HCT116 (cell line): Measurements from ENCODE around the gene DARS1. TPM values are rescaled to one million over a fixed set of nuclear protein-coding genes. Genes with fewer than 3 reads are reported as not detected.

Experiments
- ATAC-seq: fragments of 200-7000 bp; cut with Tn5 transposase; 2 replicates; pipeline ENCODE4 v1.9.1; 2020; ENCODE audit warnings: mild to moderate bottlenecking, moderate library complexity
- BruUV-seq: library from RNA; stranded (reverse); fragments of 400-500 nt; replicated peaks from 2 replicates; lab custom pipeline; 2021; lab: Mats Ljungman, UMichigan
- CTCF ChIA-PET: fragments of 300-600 bp; sonication (Branson Sonifier 250); formaldehyde crosslinking; loops from one replicate; lab custom pipeline; 2021; ENCODE audit warnings: antibody characterized with exemption; lab: Charles Lee
- POLR2A ChIA-PET: fragments of 300-600, 350-600 bp; sonication (Branson Sonifier 250); formaldehyde crosslinking; loops from one replicate; lab custom pipeline; 2021; ENCODE audit warnings: antibody characterized with exemption; lab: Charles Lee
- RAD21 ChIA-PET, 2 experiments: fragments of 300-600 bp; sonication (Branson Sonifier 250); formaldehyde crosslinking; loops; one replicate each; lab custom pipeline; 2023; ENCODE audit warnings: low total read pairs in 2 of 2; ENCODE audit not compliant: uncharacterized antibody in 2 of 2, unreplicated experiment in 2 of 2, low non-redundant PET in 1 of 2; lab: Charles Lee
- DNase-seq: peaks from one replicate; pipeline ENCODE4 v3.0.0-alpha.2; 2010; ENCODE audit warnings: low read depth, low spot score
- H2AFZ ChIP-seq: fragments of 200-600 bp; shearing (Covaris generic), sonication (generic); 2 replicates; pipeline ENCODE4 v1.6.1; 2017; ENCODE audit warnings: low read depth, mixed run types, mixed read lengths, antibody characterized with exemption, low read length; ENCODE audit not compliant: poor library complexity, severe bottlenecking
- H3K27ac ChIP-seq: 2 replicates; pipeline ENCODE4 v1.5.1; 2012; ENCODE audit warnings: low read depth, low read length
- H3K27me3 ChIP-seq: fragments of 200-600 bp; sonication (generic); 2 replicates; pipeline ENCODE4 v1.6.1; 2016; ENCODE audit warnings: mixed run types, low read length, mixed read lengths; ENCODE audit not compliant: insufficient read depth
- H3K36me3 ChIP-seq, 2 experiments: fragments of 200-500 bp in 1 of 2; fragments of 200-600 bp in 1 of 2; sonication (Bioruptor generic) in 1 of 2; sonication (generic) in 1 of 2; 2 replicates each; pipeline versions ENCODE4 v1.5.1 to v1.6.1; 2014 to 2016; ENCODE audit warnings: low read length in 2 of 2, inconsistent platforms in 1 of 2, mixed read lengths in 1 of 2, mixed run types in 1 of 2; ENCODE audit not compliant: insufficient read depth in 2 of 2, control insufficient read depth in 1 of 2
- H3K4me1 ChIP-seq, 2 experiments: fragments of 200-600 bp in 1 of 2; sonication (generic) in 1 of 2; 2 replicates each; pipeline versions ENCODE4 v1.5.1 to v1.6.1; 2012 to 2017; ENCODE audit warnings: low read length in 2 of 2, inconsistent platforms in 1 of 2, mild to moderate bottlenecking in 1 of 2, mixed read lengths in 1 of 2, mixed run types in 1 of 2, moderate library complexity in 1 of 2; ENCODE audit not compliant: insufficient read depth in 2 of 2, control insufficient read depth in 1 of 2
- H3K4me2 ChIP-seq: fragments of 200-600 bp; sonication (generic); 2 replicates; pipeline ENCODE4 v1.6.1; 2017; ENCODE audit warnings: mixed run types, low read length, mixed read lengths
- H3K4me3 ChIP-seq, 2 experiments: fragments of 200-600 bp in 1 of 2; sonication (generic) in 1 of 2; replicated peaks in 1 of 2; 2 replicates each; pipeline ENCODE4 v1.5.1; 2011 to 2016; ENCODE audit warnings: low read length in 2 of 2, control low read depth in 1 of 2, low read depth in 1 of 2, mild to moderate bottlenecking in 1 of 2, mixed read lengths in 1 of 2, mixed run types in 1 of 2
- H3K79me2 ChIP-seq: fragments of 200-600 bp; sonication (generic); 2 replicates; pipeline ENCODE4 v1.6.1; 2017; ENCODE audit warnings: mild to moderate bottlenecking, mixed run types, low read length, moderate library complexity, mixed read lengths; ENCODE audit not compliant: insufficient read depth
- H3K9ac ChIP-seq: fragments of 200-600 bp; sonication (generic); 2 replicates; pipeline ENCODE4 v1.6.1; 2016; ENCODE audit warnings: low read length, mixed read lengths
- H3K9me2 ChIP-seq: fragments of 200-600 bp; sonication (generic), shearing (Covaris generic); 2 replicates; pipeline ENCODE4 v1.6.1; 2017; ENCODE audit warnings: mixed run types, mild to moderate bottlenecking, moderate library complexity; ENCODE audit not compliant: insufficient read depth
- H3K9me3 ChIP-seq, 2 experiments: fragments of 200-500 bp in 1 of 2; fragments of 200-600 bp in 1 of 2; sonication (Bioruptor generic) in 1 of 2; sonication (generic) in 1 of 2; 2 replicates each; pipeline ENCODE4 v1.6.1; 2014 to 2017; ENCODE audit warnings: low read length in 2 of 2, mixed read lengths in 2 of 2, inconsistent platforms in 1 of 2, low read depth in 1 of 2, mild to moderate bottlenecking in 1 of 2, mixed run types in 1 of 2, moderate library complexity in 1 of 2; ENCODE audit not compliant: control insufficient read depth in 1 of 2, insufficient read depth in 1 of 2
- H4K20me1 ChIP-seq: fragments of 200-600 bp; sonication (generic), shearing (Covaris generic); 2 replicates; pipeline ENCODE4 v1.6.1; 2017; ENCODE audit warnings: mixed run types, mild to moderate bottlenecking, moderate library complexity; ENCODE audit not compliant: insufficient read depth
- CEBPB ChIP-seq: IDR thresholded peaks from 2 replicates; pipeline ENCODE4 v1.6.1; 2012; ENCODE audit warnings: low read depth
- CTCF ChIP-seq, 3 experiments: fragments of 200-600 bp in 1 of 3; sonication (generic) in 1 of 3; IDR thresholded peaks in 2 of 3; conservative IDR thresholded peaks in 1 of 3; 2 replicates each; pipeline ENCODE4 v1.5.1; 2012 to 2017; ENCODE audit warnings: low read depth in 2 of 3, low read length in 2 of 3, antibody characterized with exemption in 1 of 3, borderline replicate concordance in 1 of 3, control low read depth in 1 of 3, mild to moderate bottlenecking in 1 of 3, mixed read lengths in 1 of 3, mixed run types in 1 of 3, moderate library complexity in 1 of 3; ENCODE audit not compliant: insufficient read depth in 1 of 3
- EGR1 ChIP-seq: IDR thresholded peaks from 2 replicates; pipeline ENCODE4 v1.6.1; 2012; ENCODE audit warnings: low read depth
- EZH2phosphoT487 ChIP-seq: fragments of 200-600 bp; IDR thresholded peaks from 2 replicates; pipeline ENCODE4 v1.6.1; 2018; ENCODE audit warnings: antibody characterized with exemption, borderline replicate concordance
- JUND ChIP-seq: IDR thresholded peaks from 2 replicates; pipeline ENCODE4 v1.6.1; 2012
- POLR2A ChIP-seq: IDR thresholded peaks from 2 replicates; pipeline ENCODE4 v1.7.0; 2011; ENCODE audit warnings: borderline replicate concordance; ENCODE audit not compliant: insufficient read depth, insufficient read length; ENCODE audit errors: extremely low read depth
- RAD21 ChIP-seq: IDR thresholded peaks from 2 replicates; pipeline ENCODE4 v1.6.1; 2012; ENCODE audit warnings: low read depth, mild to moderate bottlenecking
- REST ChIP-seq: IDR thresholded peaks from 2 replicates; pipeline ENCODE4 v1.6.1; 2012; ENCODE audit warnings: low read depth
- SRF ChIP-seq: IDR thresholded peaks from 2 replicates; pipeline ENCODE4 v1.6.1; 2012; ENCODE audit warnings: low read depth
- TCF7L2 ChIP-seq: IDR thresholded peaks from 2 replicates; pipeline ENCODE4 v1.7.0; 2011; ENCODE audit warnings: borderline replicate concordance, inconsistent platforms; ENCODE audit not compliant: insufficient read depth, insufficient read length; ENCODE audit errors: extremely low read depth
- ZBTB33 ChIP-seq: IDR thresholded peaks from 2 replicates; pipeline ENCODE4 v1.6.1; 2011; ENCODE audit warnings: mild to moderate bottlenecking, low read length, moderate library complexity; ENCODE audit not compliant: insufficient replicate concordance; ENCODE audit errors: extremely low read depth
- intact Hi-C: fragments of 100-400 bp; cut with micrococcal nuclease; formaldehyde crosslinking; loops from 2 replicates; pipeline ENCODE4 v1.10.0; 2022
- total RNA-seq: library from RNA; stranded (reverse); gene quantifications from one replicate; pipeline ENCODE4 v1.2.1, GENCODE V29; 2021; ENCODE audit not compliant: unreplicated experiment

Gene DARS1
- total RNA-seq, 1 experiment from 2014 or later = 94.8 TPM

- no peak overlapping the region for H2AFZ ChIP-seq
- intact Hi-C loops = loop anchor here (1.0 to 10.0 kb wide), 3 partner anchors 199 to 1921 kb away; partner anchors contain the start of gene CXCR4
- BruUV-seq = no TSS peak
- CTCF ChIA-PET = interaction anchor here (1.0 to 3.0 kb wide), 3 partner anchors 461 to 468 kb away, joined by 4 to 17 read pairs (median 12); no protein-coding TSS in a partner anchor
- POLR2A ChIA-PET = no interaction called here
- H3K9me3 ChIP-seq = no peaks in the 10 kb centered on the region
- H3K4me2 ChIP-seq = no peak overlapping the region
- H3K36me3 ChIP-seq = peaks cover 5 to 11% of the 10 kb centered on the region in 2 experiments; a peak in 2 of 4 replicates
- no peaks in the 10 kb centered on the region for H3K9me2 ChIP-seq
- H3K79me2 ChIP-seq = no peaks in the 10 kb centered on the region
- no peaks in the 10 kb centered on the region for H3K27me3 ChIP-seq
- TF ChIP-seq POLR2A (no peak), ZBTB33 (no peak), SRF (no peak), EZH2phosphoT487 (no peak), EGR1 (no peak), RAD21 (peak; percentile 76), REST (no peak), TCF7L2 (no peak), CTCF (IDR thresholded peaks at IDR 0.05 in 2 of 3, conservative IDR thresholded peaks at IDR 0.05 in 1 of 3; ENCODE audit: borderline replicate concordance in 1 of 3, insufficient read depth in 1 of 3, low read depth in 2 of 3, low read length in 2 of 3) (peak; percentile 27 to 53 (median 44); a peak in 4 of 6 replicates), CEBPB (no peak), JUND (no peak)
- peak; percentile 50; the same call in 1 of the 2 replicates for ATAC-seq
- H3K4me3 ChIP-seq = no peak overlapping the region
- RAD21 ChIA-PET = no interaction called here
- no peaks in the 10 kb centered on the region for H3K4me1 ChIP-seq
- no peak overlapping the region for H3K9ac ChIP-seq
- no peak overlapping the region for H3K27ac ChIP-seq
- no peaks in the 10 kb centered on the region for H4K20me1 ChIP-seq
- peak; percentile 13 for DNase-seq
Measured at GRCh38 chr2:135916207-135916606, 69.2 kb downstream of the DARS1 start.
